Endothelial cell of umbilical vein (primary cell): Measurements from ENCODE around the gene CFAP100. TPM values are rescaled to one million over a fixed set of nuclear protein-coding genes. Genes with fewer than 3 reads are reported as not detected.

Source experiments
- BruUV-seq: library from RNA; stranded (reverse); fragments of 400-500 nt; replicated peaks from 2 replicates; lab custom pipeline; 2021; lab: Mats Ljungman, UMichigan
- CTCF ChIA-PET: fragments of 300-600, 350-600 bp; sonication (Branson Sonifier 250); formaldehyde crosslinking; loops from one replicate; lab custom pipeline; 2021; ENCODE audit warnings: antibody characterized with exemption, inconsistent platforms; lab: Charles Lee
- POLR2A ChIA-PET: fragments of 300-600, 350-600 bp; sonication (Branson Sonifier 250); formaldehyde crosslinking; loops from one replicate; lab custom pipeline; 2021; ENCODE audit warnings: antibody characterized with exemption, inconsistent platforms; lab: Charles Lee
- DNase-seq: peaks from one replicate; pipeline ENCODE4 v3.0.0-alpha.2; 2011; ENCODE audit warnings: low read depth, low spot score
- FAIRE-seq: peaks from 2 replicates; lab custom pipeline; 2011; peaks lifted over from hg19 to GRCh38; lab: Jason Lieb, UNC
- H2AFZ ChIP-seq: 2 replicates; pipeline ENCODE4 v1.6.0; 2012; ENCODE audit warnings: low read depth, low read length, control low read depth, inconsistent platforms
- H3K27ac ChIP-seq: 2 replicates; pipeline ENCODE4 v1.5.1; 2011; ENCODE audit warnings: low read depth, mild to moderate bottlenecking, control low read depth, low read length, moderate library complexity; ENCODE audit not compliant: insufficient read depth
- H3K27me3 ChIP-seq, 2 experiments: 2 replicates each; pipeline versions ENCODE4 v1.6.0 to v1.6.1; 2011; ENCODE audit warnings: low read length in 2 of 2, mixed read lengths in 1 of 2; ENCODE audit not compliant: control insufficient read depth in 2 of 2, insufficient read depth in 2 of 2
- H3K36me3 ChIP-seq, 2 experiments: 2 replicates in 1 of 2; 3 replicates in 1 of 2; pipeline ENCODE4 v1.5.1; 2011; ENCODE audit warnings: low read length in 2 of 2, mild to moderate bottlenecking in 1 of 2, moderate library complexity in 1 of 2; ENCODE audit not compliant: control insufficient read depth in 2 of 2, insufficient read depth in 2 of 2; ENCODE audit errors: extremely low read depth in 1 of 2
- H3K4me1 ChIP-seq: 3 replicates; pipeline ENCODE4 v1.5.1; 2011; ENCODE audit warnings: mild to moderate bottlenecking, low read length; ENCODE audit not compliant: control insufficient read depth, insufficient read depth; ENCODE audit errors: extremely low read depth
- H3K4me2 ChIP-seq: 2 replicates; pipeline ENCODE4 v1.6.1; 2011; ENCODE audit warnings: low read length, control low read depth, mixed read lengths; ENCODE audit not compliant: insufficient read depth
- H3K4me3 ChIP-seq, 3 experiments: fragments of 200-600 bp in 1 of 3; sonication (generic), shearing (Covaris generic) in 1 of 3; replicated peaks in 1 of 3; 2 replicates each; pipeline ENCODE4 v1.5.1; 2011 to 2016; ENCODE audit warnings: control low read depth in 3 of 3, low read length in 3 of 3, mild to moderate bottlenecking in 2 of 3, inconsistent platforms in 1 of 3, low read depth in 1 of 3, moderate library complexity in 1 of 3; ENCODE audit not compliant: insufficient read depth in 1 of 3
- H3K79me2 ChIP-seq: 2 replicates; pipeline ENCODE4 v1.6.0; 2012; ENCODE audit warnings: low read length, inconsistent platforms; ENCODE audit not compliant: control insufficient read depth, insufficient read depth
- H3K9ac ChIP-seq: replicated peaks from 2 replicates; pipeline ENCODE3; 2011; ENCODE audit warnings: low read length, control low read depth; ENCODE audit not compliant: insufficient read depth; ENCODE audit errors: extremely low read depth
- H3K9me1 ChIP-seq: replicated peaks from 3 replicates; pipeline ENCODE4 v1.6.0; 2011; ENCODE audit warnings: mild to moderate bottlenecking, low read length; ENCODE audit not compliant: control insufficient read depth, insufficient read depth; ENCODE audit errors: extremely low read depth
- H3K9me3 ChIP-seq: replicated peaks from 2 replicates; pipeline ENCODE4 v1.5.1; 2012; ENCODE audit warnings: low read length, inconsistent platforms; ENCODE audit not compliant: control insufficient read depth, insufficient read depth
- H4K20me1 ChIP-seq: replicated peaks from 2 replicates; pipeline ENCODE3; 2011; ENCODE audit warnings: mild to moderate bottlenecking, low read length; ENCODE audit not compliant: control insufficient read depth, insufficient read depth; ENCODE audit errors: extremely low read depth
- EZH2 ChIP-seq: IDR thresholded peaks from 2 replicates; pipeline ENCODE4 v1.6.1; 2012; ENCODE audit warnings: borderline replicate concordance, low read depth, mild to moderate bottlenecking, moderate library complexity, low read length, inconsistent platforms; ENCODE audit not compliant: severe bottlenecking
- FOS ChIP-seq: IDR thresholded peaks from 2 replicates; pipeline ENCODE4 v1.6.1; 2011; ENCODE audit warnings: mild to moderate bottlenecking, low read length, moderate library complexity, borderline replicate concordance; ENCODE audit not compliant: insufficient read depth
- GATA2 ChIP-seq: IDR thresholded peaks from 2 replicates; pipeline ENCODE4 v1.7.0; 2011; ENCODE audit warnings: low read depth, mild to moderate bottlenecking, moderate library complexity, mixed read lengths, low read length; ENCODE audit not compliant: insufficient read length, insufficient read depth
- JUN ChIP-seq: IDR thresholded peaks from 2 replicates; pipeline ENCODE4 v1.6.1; 2011; ENCODE audit warnings: borderline replicate concordance, low read depth; ENCODE audit not compliant: insufficient read length, insufficient read depth
- MYC ChIP-seq: IDR thresholded peaks from one replicate; pipeline ENCODE4 v1.6.1; 2011; ENCODE audit warnings: mild to moderate bottlenecking, low read depth, low read length
- POLR2A ChIP-seq: IDR thresholded peaks from 2 replicates; pipeline ENCODE4 v1.6.1; 2012; ENCODE audit warnings: low read depth, mild to moderate bottlenecking, control low read depth, low read length
- POLR2AphosphoS5 ChIP-seq: IDR thresholded peaks from 2 replicates; pipeline ENCODE4 v1.6.1; 2012; ENCODE audit warnings: low read depth, mild to moderate bottlenecking, control low read depth, low read length, moderate library complexity; ENCODE audit not compliant: insufficient read depth
- dilution Hi-C: fragments of 300-500 bp; cut with MboI; formaldehyde crosslinking; loops from one replicate; pipeline ENCODE4 v1.15.0; 2019; ENCODE audit warnings: low sequenced_read_pairs; ENCODE audit not compliant: extremely low pct_ligation_motif_present
- intact Hi-C: fragments of 100-400 bp; cut with micrococcal nuclease; formaldehyde crosslinking; loops from one replicate; pipeline ENCODE4 v1.10.0; 2022
- polyA plus RNA-seq, 4 experiments: library from polyadenylated mRNA; depleted of rRNA in 3 of 4; stranded (reverse) in 3 of 4; unstranded in 1 of 4; fragments of >200 nt; gene quantifications; 2 replicates each; pipeline versions ENCODE4 v1.2.1 to v1.2.3, GENCODE V29; 2011 to 2012; ENCODE audit warnings: missing spikeins in 1 of 4
- total RNA-seq: library from RNA; stranded (reverse); gene quantifications from 2 replicates; pipeline ENCODE4 v1.2.3, GENCODE V29; 2021
- TF ChIP-seq, protein P1 (sequence below): IDR thresholded peaks from 2 replicates; pipeline ENCODE4 v1.6.1; 2011; ENCODE audit not compliant: insufficient read depth, insufficient read length
- TF ChIP-seq, protein P2 (sequence below), 2 donors: IDR thresholded peaks; 1 replicate in 1 of 2; 2 replicates in 1 of 2; pipeline ENCODE4 v1.5.1; 2011; ENCODE audit warnings: low read length in 2 of 2, mild to moderate bottlenecking in 2 of 2, moderate library complexity in 2 of 2, control low read depth in 1 of 2, inconsistent platforms in 1 of 2, low read depth in 1 of 2; ENCODE audit not compliant: insufficient read depth in 1 of 2; ENCODE audit errors: extremely low read depth in 1 of 2

Gene CFAP100
- total and polyA plus RNA-seq, 2 donors (not counting 3 experiments of a cell fraction or from before 2014, with no cell fraction given), result not detected

DNA sequence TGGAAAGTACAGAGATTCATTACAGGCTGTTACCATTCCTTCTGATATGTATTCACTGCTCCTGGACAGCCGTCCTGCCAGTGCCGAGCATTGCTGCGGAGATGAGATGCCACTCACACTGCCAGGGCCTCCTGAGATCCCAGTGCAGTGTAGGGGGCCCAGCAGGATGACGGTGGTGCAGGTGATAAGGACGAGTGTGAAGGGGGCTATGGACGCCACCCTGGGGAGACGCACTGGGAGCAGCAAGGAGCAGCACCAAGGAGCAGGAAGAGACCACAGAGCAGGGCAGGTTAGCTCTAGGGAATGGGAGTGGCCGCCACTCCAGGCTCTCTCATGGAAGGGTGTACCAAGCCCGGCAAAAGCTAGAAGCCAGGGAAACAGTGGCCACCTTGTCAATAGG, 33.5 kb upstream of the CFAP100 start:
- Histone ChIP-seq H3K36me3 (no peaks in the 10 kb centered on the region), H3K9me1 (no peaks in the 10 kb centered on the region), H4K20me1 (no peaks in the 10 kb centered on the region), H3K4me3 (no peak overlapping the region), H3K27me3 (peaks cover 14 to 29% of the 10 kb centered on the region in 2 experiments), H3K27ac (no peak overlapping the region), H3K9me3 (no peaks in the 10 kb centered on the region), H3K4me2 (no peak overlapping the region), H3K9ac (no peak overlapping the region), H3K4me1 (peaks cover 10% of the 10 kb centered on the region), H3K79me2 (no peaks in the 10 kb centered on the region), H2AFZ (no peak overlapping the region)
- dilution Hi-C loops, result no loop called here
- BruUV-seq, result no TSS peak
- FAIRE-seq (no peak), DNase-seq (no peak)
- CTCF ChIA-PET, result no interaction called here
- POLR2A ChIA-PET, result no interaction called here
- no peak for TF ChIP-seq EZH2
- no peak for TF ChIP-seq JUN
- TF ChIP-seq POLR2AphosphoS5, result no peak
- no peak for TF ChIP-seq POLR2A
- no peak for TF ChIP-seq GATA2
- no peak for TF ChIP-seq MYC
- TF ChIP-seq, protein P1, sequence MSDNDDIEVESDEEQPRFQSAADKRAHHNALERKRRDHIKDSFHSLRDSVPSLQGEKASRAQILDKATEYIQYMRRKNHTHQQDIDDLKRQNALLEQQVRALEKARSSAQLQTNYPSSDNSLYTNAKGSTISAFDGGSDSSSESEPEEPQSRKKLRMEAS, result no peak
- TF ChIP-seq, protein P2, sequence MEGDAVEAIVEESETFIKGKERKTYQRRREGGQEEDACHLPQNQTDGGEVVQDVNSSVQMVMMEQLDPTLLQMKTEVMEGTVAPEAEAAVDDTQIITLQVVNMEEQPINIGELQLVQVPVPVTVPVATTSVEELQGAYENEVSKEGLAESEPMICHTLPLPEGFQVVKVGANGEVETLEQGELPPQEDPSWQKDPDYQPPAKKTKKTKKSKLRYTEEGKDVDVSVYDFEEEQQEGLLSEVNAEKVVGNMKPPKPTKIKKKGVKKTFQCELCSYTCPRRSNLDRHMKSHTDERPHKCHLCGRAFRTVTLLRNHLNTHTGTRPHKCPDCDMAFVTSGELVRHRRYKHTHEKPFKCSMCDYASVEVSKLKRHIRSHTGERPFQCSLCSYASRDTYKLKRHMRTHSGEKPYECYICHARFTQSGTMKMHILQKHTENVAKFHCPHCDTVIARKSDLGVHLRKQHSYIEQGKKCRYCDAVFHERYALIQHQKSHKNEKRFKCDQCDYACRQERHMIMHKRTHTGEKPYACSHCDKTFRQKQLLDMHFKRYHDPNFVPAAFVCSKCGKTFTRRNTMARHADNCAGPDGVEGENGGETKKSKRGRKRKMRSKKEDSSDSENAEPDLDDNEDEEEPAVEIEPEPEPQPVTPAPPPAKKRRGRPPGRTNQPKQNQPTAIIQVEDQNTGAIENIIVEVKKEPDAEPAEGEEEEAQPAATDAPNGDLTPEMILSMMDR (IDR thresholded peaks at IDR 0.05; ENCODE audit: extremely low read depth in 1 of 2, insufficient read depth in 1 of 2, low read depth in 1 of 2, low read length in 2 of 2), result no peak
- no peak for TF ChIP-seq FOS
- intact Hi-C loops, result no loop called here
